GM21825 (cell line): ENCODE measurements around the gene ROR2.
"Not testable (repeated sequence)": the region's sequence is repeated elsewhere in the genome, so short reads cannot be mapped to it uniquely, and the experiment has no call there.

Source experiments
- ATAC-seq: cut with Tn5 transposase; IDR thresholded peaks from one replicate; pipeline ENCODE4 v1.9.1; 2021; ENCODE audit warnings: mild to moderate bottlenecking, moderate library complexity; ENCODE audit not compliant: unreplicated experiment

ROR2 gene

DNA sequence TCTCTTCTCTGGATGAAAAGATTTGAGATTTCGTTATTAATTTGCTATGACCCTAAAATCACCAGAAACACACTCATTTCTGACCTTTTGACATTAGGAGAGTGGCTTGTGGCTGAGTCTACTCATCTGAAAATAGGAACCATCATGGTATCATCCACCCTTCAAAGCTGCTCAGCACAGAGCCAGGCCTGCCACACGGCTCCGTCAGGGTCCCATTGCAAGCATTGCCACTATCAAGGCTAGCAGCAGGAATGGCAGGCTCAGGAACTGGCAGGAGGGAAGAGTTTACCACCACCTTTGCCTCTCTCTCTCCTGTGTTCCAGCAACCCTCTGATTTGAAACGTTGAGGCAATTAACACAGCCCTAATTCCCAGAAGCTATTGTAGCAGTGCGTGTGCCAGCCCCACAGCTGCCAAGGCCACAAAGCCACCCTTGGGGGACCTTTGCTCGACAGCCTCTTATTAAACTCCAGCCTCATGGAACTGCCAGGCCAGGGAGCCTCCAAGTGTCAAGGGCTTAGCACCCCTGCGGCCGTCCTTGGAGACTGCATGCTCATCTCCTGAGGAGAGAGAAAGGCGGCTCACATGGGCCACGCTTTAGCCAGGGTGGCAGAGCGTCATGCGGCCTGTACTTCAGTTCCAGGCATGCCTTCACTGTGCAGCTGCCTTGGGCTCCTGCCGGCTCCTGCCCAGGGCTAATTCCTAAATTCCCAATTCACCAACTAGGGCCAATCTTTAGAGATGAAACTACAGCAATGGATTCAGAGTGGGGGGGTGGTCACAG is 145.9 kb downstream of the ROR2 start:
- ATAC-seq, result no peak

- no peak for ATAC-seq
These were observed 146.7 kb downstream of the ROR2 start for GRCh38 chr9:91803151-91803940.

GRCh38 chr9:91802391-91802790 is 147.6 kb downstream of the ROR2 start:
- no peak for ATAC-seq

- ATAC-seq, result no peak
These were observed 149.5 kb downstream of the ROR2 start for GRCh38 chr9:91800473-91801030.

DNA sequence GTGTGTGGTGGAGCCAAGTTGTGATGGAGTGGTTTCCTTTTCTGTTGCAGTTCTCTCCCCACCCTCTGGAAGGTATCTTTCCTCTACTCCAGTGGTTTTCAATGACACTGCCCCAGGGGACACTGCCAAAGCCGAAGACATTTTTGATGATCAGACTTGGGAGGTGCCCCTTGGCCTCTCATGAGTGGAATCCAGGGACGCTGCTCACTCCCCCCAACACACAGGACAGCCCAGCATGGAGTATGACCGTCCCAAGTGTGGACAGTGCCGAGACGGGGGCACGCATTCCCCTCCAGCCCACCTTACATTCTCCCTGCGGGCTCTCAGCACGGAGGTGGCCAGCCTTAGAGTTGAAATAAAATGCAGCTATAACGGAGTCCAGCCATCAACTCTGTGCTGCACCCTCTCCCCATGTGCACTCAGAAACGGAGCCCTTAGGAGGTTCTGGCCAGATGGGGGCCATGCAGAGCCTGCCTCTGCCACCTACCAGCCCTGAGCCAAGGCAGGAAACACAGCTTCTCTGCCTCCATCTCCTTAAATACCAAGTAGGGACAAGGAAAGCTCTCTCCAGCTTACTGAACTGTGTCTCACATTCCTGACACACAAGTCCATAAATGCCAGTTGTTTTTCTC is 150.8 kb downstream of the ROR2 start:
- ATAC-seq, result no peak

GRCh38 chr9:91798273-91799112 is 151.5 kb downstream of the ROR2 start:
- ATAC-seq, result not testable (repeated sequence)

- not testable (repeated sequence) for ATAC-seq
These were observed 152.5 kb downstream of the ROR2 start for GRCh38 chr9:91797517-91797916.

- ATAC-seq, result not testable (repeated sequence)
These were observed 153.5 kb downstream of the ROR2 start for GRCh38 chr9:91796516-91796915.

GRCh38 chr9:91795598-91796241 is 154.3 kb downstream of the ROR2 start:
- ATAC-seq, result no peak

- not testable (repeated sequence) for ATAC-seq
These were observed 156.7 kb downstream of the ROR2 start for GRCh38 chr9:91793371-91793770.

DNA sequence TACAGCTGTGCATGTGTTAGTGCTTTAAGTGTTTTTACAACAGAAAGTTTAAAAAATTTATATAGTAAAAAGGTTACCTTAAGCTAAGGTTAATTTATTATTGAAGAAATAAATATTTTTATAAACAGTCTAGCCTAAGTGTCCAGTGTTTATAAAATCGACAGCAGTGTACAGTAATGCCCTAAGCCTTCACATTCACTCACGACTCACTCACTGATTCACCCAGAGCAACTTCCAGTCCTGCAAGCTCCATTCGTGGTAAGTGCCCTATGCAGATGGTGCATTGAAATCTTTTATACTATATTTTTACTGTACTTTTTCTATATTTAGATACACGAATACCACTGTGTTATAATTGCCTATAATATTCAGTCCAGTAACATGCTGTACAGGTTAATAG is 159.1 kb downstream of the ROR2 start:
- no peak for ATAC-seq

GRCh38 chr9:91789941-91790340 is 160.1 kb downstream of the ROR2 start:
- no peak for ATAC-seq

GRCh38 chr9:91787931-91788330 is 162.1 kb downstream of the ROR2 start:
- no peak for ATAC-seq

GRCh38 chr9:91786132-91786896 is 163.7 kb downstream of the ROR2 start:
- ATAC-seq, result no peak

DNA sequence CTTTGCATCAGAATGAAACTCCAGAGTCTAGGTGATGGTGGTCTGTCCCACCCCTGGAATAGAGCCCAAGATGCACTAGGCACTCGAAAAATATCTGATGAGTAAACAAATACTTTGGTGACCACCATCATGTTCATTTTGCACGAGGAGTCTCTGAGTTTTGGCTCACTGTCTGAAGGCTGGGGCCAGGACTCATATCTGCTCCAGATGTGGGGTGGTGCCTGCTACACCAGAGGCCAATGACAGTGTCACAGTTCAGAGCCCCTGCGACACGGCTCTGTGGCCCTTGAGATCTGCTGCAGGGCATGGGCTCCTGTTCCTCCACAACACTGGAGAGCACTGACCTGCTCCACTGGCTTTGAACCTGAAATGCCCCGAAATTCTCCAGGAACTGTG is 164.6 kb downstream of the ROR2 start:
- ATAC-seq, result no peak

DNA sequence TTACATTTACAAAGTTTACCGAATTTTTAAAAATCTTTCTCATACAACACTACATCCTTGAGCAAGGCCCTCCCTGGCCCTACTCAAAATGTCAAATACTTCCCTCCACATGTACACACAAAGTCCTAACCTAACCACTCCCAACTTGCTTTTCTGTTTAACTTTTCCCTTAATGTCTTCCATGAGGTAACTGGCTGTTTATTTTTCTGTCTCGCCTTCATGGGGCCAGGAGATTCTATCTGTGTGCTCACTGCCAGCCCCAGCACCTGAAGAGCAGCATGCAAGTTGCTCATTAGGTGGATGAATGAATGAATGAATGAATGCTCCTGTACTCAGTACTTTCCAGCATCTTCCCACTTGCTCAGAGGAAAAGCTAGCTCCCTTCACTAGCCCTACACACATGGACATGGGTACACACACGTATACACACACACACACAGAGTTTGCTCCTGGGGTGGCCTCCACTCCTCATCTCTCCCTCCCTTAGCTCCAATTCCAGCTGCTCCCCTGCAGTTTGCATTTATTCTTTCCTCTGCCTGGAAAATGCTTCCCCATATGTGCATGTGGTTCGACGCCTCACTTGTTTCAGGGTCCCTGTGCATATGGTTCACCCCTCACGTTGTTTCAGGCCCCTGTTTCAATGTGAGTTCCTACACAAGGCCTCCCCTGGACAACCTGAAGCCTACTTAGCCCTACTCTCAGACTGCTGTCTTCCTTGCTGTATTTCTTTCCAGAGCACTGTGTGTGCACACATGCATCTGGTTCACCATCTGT is 165.2 kb downstream of the ROR2 start:
- no peak for ATAC-seq

- ATAC-seq, result no peak
These were observed 166.0 kb downstream of the ROR2 start for GRCh38 chr9:91783876-91784672.

DNA sequence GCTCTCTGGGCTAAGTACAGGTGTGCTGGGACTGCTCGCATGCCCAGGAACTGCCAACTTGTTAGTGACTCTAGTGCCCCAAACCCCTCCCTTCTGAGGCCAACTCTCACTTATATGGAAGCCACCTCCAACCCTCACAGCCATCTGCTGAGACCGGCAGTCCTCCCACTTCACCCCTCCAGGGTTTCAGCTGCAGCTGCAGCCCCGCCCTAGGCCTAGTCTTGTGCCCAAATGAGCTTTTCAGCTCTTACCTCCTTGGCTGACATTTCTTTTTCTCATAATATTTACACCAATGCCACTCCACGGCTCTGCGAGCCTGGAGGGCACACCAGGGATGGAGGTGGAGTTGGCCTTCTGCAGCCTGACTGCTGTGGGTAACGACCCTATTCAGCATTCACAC is 166.6 kb downstream of the ROR2 start:
- ATAC-seq, result no peak
